Activated CD4-positive, alpha-beta T cell treated with anti-CD3 and anti-CD28 coated beads for 36 hours (primary cell): ENCODE data around the gene ALDH8A1. TPM values are rescaled to one million over a fixed set of nuclear protein-coding genes. Genes with fewer than 3 reads are reported as not detected.

Experiments used
- ATAC-seq: fragments of 200-7000 bp; cut with Tn5 transposase; one replicate; pipeline ENCODE4 v1.10.0; 2021; ENCODE audit warnings: mild to moderate bottlenecking, moderate library complexity
- CTCF ChIA-PET: fragments of 350-600 bp; sonication (Branson Sonifier 250); formaldehyde crosslinking; loops from one replicate; lab custom pipeline; 2021; ENCODE audit warnings: antibody characterized with exemption; lab: Charles Lee
- POLR2A ChIA-PET: fragments of 350-600 bp; sonication (Branson Sonifier 250); formaldehyde crosslinking; loops from one replicate; lab custom pipeline; 2021; ENCODE audit warnings: antibody characterized with exemption, inconsistent platforms; lab: Charles Lee
- DNase-seq: peaks from one replicate; pipeline ENCODE4 v3.0.0-alpha.2; 2020
- H3K27ac Mint-ChIP-seq: one replicate; pipeline ENCODE4 v1.8.0; 2021; ENCODE audit warnings: mixed read lengths
- H3K27me3 Mint-ChIP-seq: one replicate; pipeline ENCODE4 v1.8.0; 2021; ENCODE audit warnings: mixed read lengths
- H3K36me3 Mint-ChIP-seq: one replicate; pipeline ENCODE4 v1.8.0; 2021; ENCODE audit warnings: low read depth, mixed read lengths
- H3K4me1 Mint-ChIP-seq: one replicate; pipeline ENCODE4 v1.8.0; 2021; ENCODE audit warnings: mixed read lengths
- H3K4me3 Mint-ChIP-seq: one replicate; pipeline ENCODE4 v1.8.0; 2021; ENCODE audit warnings: mild to moderate bottlenecking, moderate library complexity, mixed read lengths
- H3K9me3 Mint-ChIP-seq: one replicate; pipeline ENCODE4 v1.8.0; 2021; ENCODE audit warnings: low read depth, mixed read lengths
- intact Hi-C, 2 experiments: fragments of 100-400 bp; cut with DNase I in 1 of 2; cut with micrococcal nuclease in 1 of 2; formaldehyde crosslinking; loops; one replicate each; pipeline versions ENCODE4 v1.14.2 to v1.15.1; 2022 to 2024; cut with DNase I, micrococcal nuclease
- total RNA-seq, 2 experiments: library from RNA; stranded (reverse); gene quantifications; one replicate each; pipeline ENCODE4 v1.2.3, GENCODE V29; 2021

The ALDH8A1 gene
- total RNA-seq, 2 experiments from 2014 or later: 0.67 to 1.7 TPM

GRCh38 chr6:134950482-134950881, 581 bp upstream of the ALDH8A1 start:
- no peak for DNase-seq
- no peaks in the 10 kb centered on the region for H3K27me3 Mint-ChIP-seq
- H3K4me3 Mint-ChIP-seq: no peak overlapping the region
- no peak overlapping the region for H3K27ac Mint-ChIP-seq
- H3K4me1 Mint-ChIP-seq: no peaks in the 10 kb centered on the region
- no peaks in the 10 kb centered on the region for H3K9me3 Mint-ChIP-seq
- POLR2A ChIA-PET: no interaction called here
- no peak for ATAC-seq
- CTCF ChIA-PET: no interaction called here
- intact Hi-C loops: no loop called here
- H3K36me3 Mint-ChIP-seq: no peaks in the 10 kb centered on the region

GRCh38 chr6:134948691-134949090, 1.2 kb downstream of the ALDH8A1 start:
- no peaks in the 10 kb centered on the region for H3K4me1 Mint-ChIP-seq
- CTCF ChIA-PET: interaction anchor here (0.9 to 1.7 kb wide), 7 partner anchors 8 to 793 kb away, joined by 3 to 7 read pairs (median 4); no protein-coding TSS in a partner anchor

GRCh38 chr6:134948142-134948541, 1.8 kb downstream of the ALDH8A1 start:
- Mint-ChIP-seq H3K27me3 (no peaks in the 10 kb centered on the region), H3K4me1 (no peaks in the 10 kb centered on the region)
- intact Hi-C loops: no loop called here

More at GRCh38 chr6:134948691-134949090, 1.2 kb downstream of the ALDH8A1 start:
- H3K9me3 Mint-ChIP-seq: no peaks in the 10 kb centered on the region
- ATAC-seq: no peak
- no peak for DNase-seq
- H3K4me3 Mint-ChIP-seq: no peak overlapping the region
- no peaks in the 10 kb centered on the region for H3K36me3 Mint-ChIP-seq
- POLR2A ChIA-PET: interaction anchor here (0.6 kb wide), 1 partner anchor 90 kb away, joined by 3 read pairs; no protein-coding TSS in a partner anchor
- H3K27me3 Mint-ChIP-seq: no peaks in the 10 kb centered on the region
- intact Hi-C loops: no loop called here
- no peak overlapping the region for H3K27ac Mint-ChIP-seq

GRCh38 chr6:134945045-134945444, 4.9 kb downstream of the ALDH8A1 start:
- Mint-ChIP-seq H3K27ac (no peak overlapping the region), H3K36me3 (no peaks in the 10 kb centered on the region), H3K27me3 (no peaks in the 10 kb centered on the region), H3K4me3 (no peak overlapping the region), H3K9me3 (no peaks in the 10 kb centered on the region), H3K4me1 (no peaks in the 10 kb centered on the region)
- ChIA-PET CTCF (no interaction called here), POLR2A (no interaction called here)
- ATAC-seq (no peak), DNase-seq (no peak)
- intact Hi-C loops: no loop called here

More at GRCh38 chr6:134948142-134948541, 1.8 kb downstream of the ALDH8A1 start:
- Mint-ChIP-seq H3K27ac (no peak overlapping the region), H3K4me3 (no peak overlapping the region), H3K9me3 (no peaks in the 10 kb centered on the region), H3K36me3 (no peaks in the 10 kb centered on the region)
- DNase-seq (no peak), ATAC-seq (no peak)
- POLR2A ChIA-PET: no interaction called here
- CTCF ChIA-PET: interaction anchor here (1.1 to 1.7 kb wide), 5 partner anchors 8 to 792 kb away, joined by 3 to 7 read pairs (median 3); no protein-coding TSS in a partner anchor

- POLR2A ChIA-PET: no interaction called here
- H3K4me1 Mint-ChIP-seq: peaks cover 9% of the 10 kb centered on the region
- CTCF ChIA-PET: interaction anchor here (0.9 to 1.5 kb wide), 2 partner anchors 121 to 880 kb away, joined by 4 to 5 read pairs; no protein-coding TSS in a partner anchor
- H3K9me3 Mint-ChIP-seq: no peaks in the 10 kb centered on the region
- intact Hi-C loops: loop anchor here in 1 of 2 experiments (5.0 kb wide), 1 partner anchor 61 kb away; no protein-coding TSS in a partner anchor
- no peak for DNase-seq
- H3K27me3 Mint-ChIP-seq: no peaks in the 10 kb centered on the region
- H3K4me3 Mint-ChIP-seq: no peak overlapping the region
- H3K27ac Mint-ChIP-seq: no peak overlapping the region
- no peaks in the 10 kb centered on the region for H3K36me3 Mint-ChIP-seq
- ATAC-seq: no peak
Measured at GRCh38 chr6:134943522-134944111, 6.3 kb downstream of the ALDH8A1 start.

- DNase-seq (peak; percentile 83), ATAC-seq (peak; percentile 98)
- intact Hi-C loops: loop anchor here (1.0 to 10.0 kb wide), 4 partner anchors 117 to 765 kb away; no protein-coding TSS in a partner anchor
- Mint-ChIP-seq H3K36me3 (no peaks in the 10 kb centered on the region), H3K9me3 (no peaks in the 10 kb centered on the region), H3K27me3 (no peaks in the 10 kb centered on the region), H3K4me1 (peaks cover 11% of the 10 kb centered on the region), H3K27ac (peak overlapping the region; percentile 44), H3K4me3 (no peak overlapping the region)
- ChIA-PET POLR2A (no interaction called here), CTCF (interaction anchor here (1.2 to 4.4 kb wide), 7 partner anchors 20 to 815 kb away, joined by 3 to 27 read pairs (median 19); no protein-coding TSS in a partner anchor)
Measured at GRCh38 chr6:134938896-134939295, 11.0 kb downstream of the ALDH8A1 start.

GRCh38 chr6:134937426-134937825, 12.5 kb downstream of the ALDH8A1 start:
- Mint-ChIP-seq H3K27ac (no peak overlapping the region), H3K27me3 (no peaks in the 10 kb centered on the region), H3K4me3 (no peak overlapping the region), H3K4me1 (peaks cover 11% of the 10 kb centered on the region), H3K9me3 (no peaks in the 10 kb centered on the region), H3K36me3 (no peaks in the 10 kb centered on the region)
- ChIA-PET POLR2A (no interaction called here), CTCF (interaction anchor here (0.9 kb wide), 1 partner anchor 55 kb away, joined by 3 read pairs; no protein-coding TSS in a partner anchor)
- DNase-seq (no peak), ATAC-seq (no peak)
- intact Hi-C loops: loop anchor here in 1 of 2 experiments (5.0 to 10.0 kb wide), 2 partner anchors 115 to 293 kb away; no protein-coding TSS in a partner anchor

GRCh38 chr6:134936931-134937330, 13.0 kb downstream of the ALDH8A1 start:
- CTCF ChIA-PET: interaction anchor here (0.9 kb wide), 2 partner anchors 21 to 54 kb away, joined by 3 read pairs; no protein-coding TSS in a partner anchor
- H3K36me3 Mint-ChIP-seq: no peaks in the 10 kb centered on the region
- no peaks in the 10 kb centered on the region for H3K9me3 Mint-ChIP-seq
- H3K27ac Mint-ChIP-seq: no peak overlapping the region
- H3K27me3 Mint-ChIP-seq: no peaks in the 10 kb centered on the region
- intact Hi-C loops: loop anchor here in 1 of 2 experiments (5.0 to 10.0 kb wide), 2 partner anchors 115 to 292 kb away; no protein-coding TSS in a partner anchor
- POLR2A ChIA-PET: no interaction called here
- H3K4me3 Mint-ChIP-seq: no peak overlapping the region
- DNase-seq (no peak), ATAC-seq (no peak)
- H3K4me1 Mint-ChIP-seq: peaks cover 11% of the 10 kb centered on the region

- intact Hi-C loops: loop anchor here in 1 of 2 experiments (5.0 to 10.0 kb wide), 2 partner anchors 114 to 292 kb away; no protein-coding TSS in a partner anchor
- Mint-ChIP-seq H3K27me3 (no peaks in the 10 kb centered on the region), H3K36me3 (no peaks in the 10 kb centered on the region), H3K4me3 (no peak overlapping the region), H3K4me1 (peaks cover 11% of the 10 kb centered on the region), H3K9me3 (no peaks in the 10 kb centered on the region), H3K27ac (no peak overlapping the region)
- POLR2A ChIA-PET: no interaction called here
- CTCF ChIA-PET: interaction anchor here (0.8 to 2.1 kb wide), 4 partner anchors 13 to 54 kb away, joined by 3 to 5 read pairs (median 4); no protein-coding TSS in a partner anchor
- no peak for ATAC-seq
- DNase-seq: no peak
Measured at GRCh38 chr6:134936476-134936875, 13.4 kb downstream of the ALDH8A1 start.

- CTCF ChIA-PET: interaction anchor here (2.1 kb wide), 1 partner anchor 14 kb away, joined by 5 read pairs; no protein-coding TSS in a partner anchor
- DNase-seq (no peak), ATAC-seq (no peak)
- Mint-ChIP-seq H3K4me3 (no peak overlapping the region), H3K27me3 (no peaks in the 10 kb centered on the region), H3K9me3 (no peaks in the 10 kb centered on the region), H3K27ac (no peak overlapping the region), H3K36me3 (no peaks in the 10 kb centered on the region), H3K4me1 (peaks cover 11% of the 10 kb centered on the region)
- intact Hi-C loops: loop anchor here in 1 of 2 experiments (5.0 to 10.0 kb wide), 2 partner anchors 113 to 290 kb away; no protein-coding TSS in a partner anchor
- POLR2A ChIA-PET: no interaction called here
Measured at GRCh38 chr6:134934793-134935485, 15.0 kb downstream of the ALDH8A1 start.
